GM18867 (cell line): Measurements from ENCODE around the gene SERPINA5.
"Not testable (repeated sequence)": the region's sequence is repeated elsewhere in the genome, so short reads cannot be mapped to it uniquely, and the experiment has no call there.

Source experiments
- ATAC-seq: cut with Tn5 transposase; IDR thresholded peaks from one replicate; pipeline ENCODE4 v1.9.1; 2021; ENCODE audit warnings: mild to moderate bottlenecking, moderate library complexity; ENCODE audit not compliant: unreplicated experiment

Gene SERPINA5

GRCh38 chr14:94598816-94599655, 17.8 kb downstream of the SERPINA5 start:
- ATAC-seq = no peak

DNA sequence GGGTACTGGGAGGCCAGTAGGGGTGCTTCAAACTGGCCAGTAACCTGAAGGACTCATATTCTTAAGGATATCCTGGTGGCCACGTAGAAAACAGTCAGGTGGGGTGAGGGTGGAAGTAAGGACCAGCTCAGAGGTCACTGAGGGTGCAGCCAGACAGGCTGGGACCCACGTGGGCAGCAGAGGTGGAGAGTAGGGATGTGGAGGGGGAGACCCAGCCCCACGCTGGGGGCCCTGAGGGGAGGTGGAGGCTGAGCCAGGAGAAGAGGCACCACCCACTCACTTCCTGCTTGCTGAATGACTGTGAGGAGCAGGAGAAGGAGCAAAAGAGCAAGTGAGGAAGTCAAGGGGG, 18.4 kb downstream of the SERPINA5 start:
- ATAC-seq = no peak

- no peak for ATAC-seq
Measured at GRCh38 chr14:94600148-94600545, 18.9 kb downstream of the SERPINA5 start.

- ATAC-seq = no peak
Measured at GRCh38 chr14:94601884-94602391, 20.7 kb downstream of the SERPINA5 start.

GRCh38 chr14:94602722-94603121, 21.5 kb downstream of the SERPINA5 start:
- ATAC-seq = no peak

DNA sequence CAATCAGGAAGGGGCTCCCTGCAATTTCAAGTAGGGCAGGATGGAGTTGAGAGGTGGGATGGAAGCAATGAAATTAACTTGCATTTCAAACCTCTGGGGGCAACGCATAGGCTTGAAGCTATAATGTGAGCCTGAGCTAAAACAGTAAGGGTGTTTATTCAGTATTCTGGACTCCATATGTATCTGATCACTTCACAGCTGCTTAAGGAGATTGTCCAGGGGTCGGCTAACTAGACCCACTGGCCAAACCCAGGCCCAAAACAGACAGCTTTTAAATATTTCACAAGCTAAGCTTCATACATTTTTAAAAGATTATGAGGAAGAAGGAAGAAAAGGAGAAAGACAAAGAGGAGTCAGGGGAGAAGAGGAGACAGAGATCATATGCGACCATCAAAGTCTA, 24.1 kb downstream of the SERPINA5 start:
- no peak for ATAC-seq

- ATAC-seq = not testable (repeated sequence)
Measured at GRCh38 chr14:94608966-94609365, 27.7 kb downstream of the SERPINA5 start.

- ATAC-seq = no peak
Measured at GRCh38 chr14:94611179-94611578, 30.0 kb downstream of the SERPINA5 start.

- ATAC-seq = no peak
Measured at GRCh38 chr14:94612174-94612573, 30.9 kb downstream of the SERPINA5 start, which contains the start of gene SERPINA3. TSS of gene SERPINA3 (plus strand) at chr14:94612391. CDS start at chr14:94614442, 2,051 bp downstream.

- ATAC-seq = no peak
Measured at GRCh38 chr14:94612580-94613554, 31.6 kb downstream of the SERPINA5 start.

- no peak for ATAC-seq
Measured at GRCh38 chr14:94613720-94614644, 32.8 kb downstream of the SERPINA5 start.

- no peak for ATAC-seq
Measured at GRCh38 chr14:94614802-94615201, 33.6 kb downstream of the SERPINA5 start.

DNA sequence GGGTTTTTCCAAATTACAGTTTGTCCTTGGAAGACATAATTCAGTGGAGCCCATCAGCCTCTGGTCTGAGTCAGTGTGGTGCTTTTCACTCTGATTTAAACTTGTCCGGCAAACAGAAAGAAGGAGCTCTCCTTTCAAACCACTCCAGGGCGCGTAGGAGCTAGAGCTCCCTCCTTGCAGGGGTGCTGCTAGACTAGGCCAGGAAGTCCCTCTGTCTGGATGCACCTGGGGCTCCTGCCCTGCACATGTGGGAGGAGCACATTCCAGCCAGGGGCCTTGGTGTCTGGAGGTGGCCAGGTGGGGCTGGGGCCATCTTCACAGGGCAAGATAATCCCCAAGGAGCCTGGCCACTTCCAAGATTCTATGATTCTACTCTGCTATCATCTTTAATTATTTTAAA, 34.0 kb downstream of the SERPINA5 start:
- ATAC-seq = no peak

- ATAC-seq = no peak
Measured at GRCh38 chr14:94615823-94616570, 34.8 kb downstream of the SERPINA5 start.

DNA sequence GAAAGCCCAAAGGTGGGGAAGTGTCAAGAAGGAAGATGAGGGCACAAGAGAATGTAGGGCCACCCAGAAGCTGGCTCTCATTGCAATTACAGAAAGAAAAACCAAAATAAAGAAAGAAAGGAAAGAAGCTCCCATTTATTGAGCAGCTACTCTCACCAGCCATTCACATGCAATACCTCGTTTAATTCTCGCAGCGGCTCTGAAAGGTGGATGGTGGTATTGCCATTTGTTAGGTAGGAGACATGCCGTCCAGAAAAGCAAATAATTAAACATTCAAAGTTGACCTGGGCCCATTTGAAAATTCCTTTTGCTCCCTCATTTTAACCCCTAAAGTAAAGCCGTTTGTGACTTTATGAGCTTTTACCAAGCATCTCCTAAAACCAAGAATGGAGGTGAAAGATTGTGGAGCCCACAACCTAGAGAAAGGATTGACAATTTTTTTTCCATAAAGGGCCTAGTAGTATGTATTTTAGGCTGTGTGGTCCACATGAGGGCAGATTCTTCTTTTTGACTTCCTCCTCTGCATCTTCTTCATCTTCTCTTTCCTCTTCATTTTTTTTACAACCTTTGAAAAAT, 36.2 kb downstream of the SERPINA5 start:
- ATAC-seq = no peak

DNA sequence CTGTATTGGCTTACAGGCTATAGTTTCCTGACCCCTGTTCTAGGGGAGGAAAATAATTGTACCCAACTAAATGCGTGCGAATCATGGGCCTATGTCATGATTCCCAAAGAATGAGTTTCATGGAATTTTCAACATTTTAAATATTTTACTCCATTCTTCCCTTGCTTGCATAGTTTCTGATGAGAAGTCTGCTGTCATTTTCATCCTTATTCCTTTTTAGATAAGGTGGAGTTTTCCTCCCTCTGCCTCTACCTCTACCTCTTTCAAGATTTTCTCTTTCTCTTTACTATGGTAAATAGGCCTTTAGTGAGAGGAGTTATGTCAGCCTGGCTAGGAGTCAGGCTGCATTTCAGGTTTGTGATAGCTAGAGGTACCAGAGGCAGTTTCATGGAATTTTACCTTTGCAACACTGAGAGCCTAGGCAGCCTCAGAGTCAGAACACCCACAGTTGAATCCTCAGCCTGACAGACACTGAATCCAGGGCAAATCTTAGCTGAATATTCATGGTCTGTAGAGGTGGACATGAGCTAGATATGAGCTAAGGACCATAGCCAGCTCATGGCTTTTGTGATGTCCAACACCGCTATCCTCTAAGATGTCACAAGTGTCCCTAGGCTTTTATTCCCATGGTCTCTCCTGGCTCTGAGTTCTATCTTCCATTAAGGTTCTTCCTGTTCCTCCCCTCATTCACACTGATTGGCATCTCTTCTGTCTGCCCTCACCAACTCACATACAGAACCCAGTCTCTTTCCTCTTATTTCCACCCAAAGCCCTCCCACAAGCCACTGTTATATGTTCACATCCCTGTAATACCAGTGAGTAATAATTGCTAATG, 37.0 kb downstream of the SERPINA5 start:
- ATAC-seq = no peak

- no peak for ATAC-seq
Measured at GRCh38 chr14:94619297-94619696, 38.1 kb downstream of the SERPINA5 start.

- no peak for ATAC-seq
Measured at GRCh38 chr14:94620597-94620996, 39.4 kb downstream of the SERPINA5 start.
